Upper lobe of left lung (tissue), 4 donors: ENCODE results near the gene GUCD1.

Experiments
- EP300 ChIP-seq, 4 donors: sonication (generic); formaldehyde crosslinking; IDR thresholded peaks; one replicate each; pipeline ENCODE4 v1.5.1; 2017; ENCODE audit warnings: antibody characterized with exemption in 4 of 4, control low read depth in 2 of 4
- POLR2A ChIP-seq, 4 donors: fragments of 450-650 bp; IDR thresholded peaks; one replicate each; pipeline ENCODE4 v1.5.1; 2016 to 2017; ENCODE audit warnings: antibody characterized with exemption in 4 of 4, mild to moderate bottlenecking in 2 of 4
- POLR2AphosphoS5 ChIP-seq, 2 donors: sonication (generic); formaldehyde crosslinking; IDR thresholded peaks; one replicate each; pipeline ENCODE4 v1.5.1; 2017; ENCODE audit warnings: antibody characterized with exemption in 2 of 2
- TF ChIP-seq, protein P1 (sequence below), 6 experiments: fragments of 450-650 bp in 4 of 6; fragments of 200-600 bp in 2 of 6; sonication (generic) in 2 of 6; IDR thresholded peaks; one replicate each; pipeline ENCODE4 v1.5.1; 2016 to 2019; ENCODE audit warnings: antibody characterized with exemption in 6 of 6

DNA sequence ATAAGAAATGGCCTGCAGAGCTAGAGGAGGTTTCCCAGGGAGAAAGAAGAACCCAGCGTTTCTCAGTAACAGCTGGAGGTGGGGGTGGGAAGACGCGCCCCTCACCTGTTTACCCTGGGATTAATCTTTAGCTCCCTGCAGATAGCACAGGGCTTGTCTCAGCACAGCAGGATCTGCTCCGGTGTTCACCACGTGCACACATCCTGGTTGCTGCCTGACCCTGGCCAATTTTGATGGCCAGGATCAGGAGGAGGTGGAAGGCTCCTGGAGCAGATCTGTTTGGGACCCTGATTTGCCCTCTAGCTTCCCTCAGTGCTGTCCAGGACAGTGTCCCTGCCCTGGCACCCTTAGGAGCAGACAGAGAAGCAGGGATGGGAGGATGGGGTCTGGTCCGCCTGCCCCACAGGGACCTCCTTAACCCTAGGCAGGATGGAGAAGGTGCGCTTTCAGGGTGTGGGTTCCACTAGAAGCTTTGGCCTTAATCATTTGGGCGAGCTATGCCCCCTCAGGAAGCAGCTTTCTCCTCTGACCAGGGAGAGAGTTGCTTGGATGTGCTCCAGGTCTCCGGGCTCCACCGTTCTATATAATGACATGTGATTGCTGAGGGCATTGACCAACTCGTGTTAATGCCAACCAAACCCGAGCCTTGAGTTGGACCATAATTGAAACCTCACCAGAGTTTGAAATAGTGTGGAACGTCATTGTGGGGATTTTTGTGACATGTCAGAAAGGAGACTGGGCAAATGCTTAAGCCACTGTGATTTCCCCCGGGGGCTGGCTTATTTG is 40.5 kb downstream of the GUCD1 start:
- TF ChIP-seq, protein P1, sequence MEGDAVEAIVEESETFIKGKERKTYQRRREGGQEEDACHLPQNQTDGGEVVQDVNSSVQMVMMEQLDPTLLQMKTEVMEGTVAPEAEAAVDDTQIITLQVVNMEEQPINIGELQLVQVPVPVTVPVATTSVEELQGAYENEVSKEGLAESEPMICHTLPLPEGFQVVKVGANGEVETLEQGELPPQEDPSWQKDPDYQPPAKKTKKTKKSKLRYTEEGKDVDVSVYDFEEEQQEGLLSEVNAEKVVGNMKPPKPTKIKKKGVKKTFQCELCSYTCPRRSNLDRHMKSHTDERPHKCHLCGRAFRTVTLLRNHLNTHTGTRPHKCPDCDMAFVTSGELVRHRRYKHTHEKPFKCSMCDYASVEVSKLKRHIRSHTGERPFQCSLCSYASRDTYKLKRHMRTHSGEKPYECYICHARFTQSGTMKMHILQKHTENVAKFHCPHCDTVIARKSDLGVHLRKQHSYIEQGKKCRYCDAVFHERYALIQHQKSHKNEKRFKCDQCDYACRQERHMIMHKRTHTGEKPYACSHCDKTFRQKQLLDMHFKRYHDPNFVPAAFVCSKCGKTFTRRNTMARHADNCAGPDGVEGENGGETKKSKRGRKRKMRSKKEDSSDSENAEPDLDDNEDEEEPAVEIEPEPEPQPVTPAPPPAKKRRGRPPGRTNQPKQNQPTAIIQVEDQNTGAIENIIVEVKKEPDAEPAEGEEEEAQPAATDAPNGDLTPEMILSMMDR (IDR thresholded peaks at IDR 0.05): no peak
- TF ChIP-seq POLR2A (IDR thresholded peaks at IDR 0.05) (no peak), POLR2AphosphoS5 (IDR thresholded peaks at IDR 0.05) (no peak), EP300 (IDR thresholded peaks at IDR 0.05) (no peak)
